ENCODE results near the gene VPS8. TPM values are rescaled to one million over a fixed set of nuclear protein-coding genes. Genes with fewer than 3 reads are reported as not detected.

The VPS8 gene
- total and polyA plus RNA-seq, 9 of the 15 experiments (the other 6 are each of a cell fraction or from before 2014, with no cell fraction given) = 7.2 to 41.0 (median 28.3) TPM

GRCh38 chr3:184796551-184796950 lies 15.4 kb upstream of the VPS8 start:
- 5% methylated on average over 8 of the region's 8 CpGs for whole genome bisulfite sequencing (ENCODE audit: insufficient coverage, low coverage, missing lambda C conversion rate)
- POLR2A ChIA-PET = interaction anchor here (0.6 kb wide), 1 partner anchor 314 kb away, joined by 3 read pairs; no protein-coding TSS in a partner anchor
- TF ChIP-seq RBFOX2 (IDR thresholded peaks at IDR 0.05; ENCODE audit: low read depth, low read length) (no peak), HDGF (IDR thresholded peaks at IDR 0.05) (no peak), ZNF778 (CRISPR knock-in tag; IDR thresholded peaks at IDR 0.05) (no peak), SMARCE1 (IDR thresholded peaks at IDR 0.05) (peak; percentile 33; the same call in 1 of the 2 replicates), SP2 (IDR thresholded peaks at IDR 0.05; ENCODE audit: extremely low read depth, low read depth, low read length, poor library complexity, severe bottlenecking) (no peak), MEIS2 (IDR thresholded peaks at IDR 0.05; ENCODE audit: partially characterized antibody) (peak; percentile 79), RREB1 (CRISPR knock-in tag; IDR thresholded peaks at IDR 0.05) (no peak), HES1 (IDR thresholded peaks at IDR 0.05; ENCODE audit: low read depth) (peak; percentile 59), DLX4 (CRISPR knock-in tag; IDR thresholded peaks at IDR 0.05) (no peak), ZNF830 (CRISPR knock-in tag; IDR thresholded peaks at IDR 0.05) (no peak), IFI16 (CRISPR knock-in tag; IDR thresholded peaks at IDR 0.05) (no peak), COPS2 (conservative IDR thresholded peaks at IDR 0.05) (no peak), TAF9B (IDR thresholded peaks at IDR 0.05; ENCODE audit: partially characterized antibody) (no peak), ZSCAN29 (IDR thresholded peaks at IDR 0.05) (no peak), PRMT5 (CRISPR knock-in tag; IDR thresholded peaks at IDR 0.05) (no peak)

More at GRCh38 chr3:184796551-184796950, 15.4 kb upstream of the VPS8 start:
- no peak overlapping the region for H3K9ac ChIP-seq (ENCODE audit: insufficient read depth in 1 of 2, low read depth in 2 of 2, low read length in 2 of 2)
- no peak overlapping the region for H3K4me3 ChIP-seq
- no peak overlapping the region for H3K4me2 ChIP-seq (ENCODE audit: insufficient read depth, low read length)
- H3K27me3 ChIP-seq (ENCODE audit: control insufficient read depth in 2 of 2, insufficient read depth in 2 of 2, low read length in 2 of 2) = peaks cover 5 to 32% of the 10 kb centered on the region in 2 experiments; a peak in 3 of 5 replicates
- no peak overlapping the region for H3K27ac ChIP-seq (ENCODE audit: extremely low read depth, low read depth, low read length)
- no peak overlapping the region for H2AFZ ChIP-seq (ENCODE audit: low read depth, low read length)
- no peaks in the 10 kb centered on the region for H3K36me3 ChIP-seq (ENCODE audit: control insufficient read depth, insufficient read depth, low read length)
- no peaks in the 10 kb centered on the region for H3K79me2 ChIP-seq (ENCODE audit: control insufficient read depth, insufficient read depth, low read length)
- ATAC-seq (no peak; the same call in 2 of the 3 replicates), DNase-seq (ENCODE audit: extremely low read depth in 1 of 4, low spot score in 3 of 4) (no peak), FAIRE-seq (no peak)
- CTCF ChIA-PET (ENCODE audit: low intra/inter-chr PET ratio) = interaction anchor here (0.6 kb wide), 1 partner anchor 500 kb away, joined by 3 read pairs; no protein-coding TSS in a partner anchor
- no peaks in the 10 kb centered on the region; a peak in 1 of 5 replicates for H3K4me1 ChIP-seq (replicated peaks in 1 of 2; ENCODE audit: control insufficient read depth in 2 of 2, insufficient read depth in 2 of 2, low read length in 2 of 2)
- peaks cover 4% of the 10 kb centered on the region for H3K9me3 ChIP-seq (replicated peaks; ENCODE audit: control insufficient read depth, insufficient read depth, low read depth, low read length)
- in situ Hi-C loops (cut with MboI) (loop anchor here (25.0 kb wide), 1 partner anchor 384 kb away; no protein-coding TSS in a partner anchor), intact Hi-C loops (cut with micrococcal nuclease) (no loop called here)
- no peaks in the 10 kb centered on the region for H4K20me1 ChIP-seq (replicated peaks; ENCODE audit: control insufficient read depth, insufficient read depth, low read length)
- no TSS peak for BruUV-seq (replicated peaks)
- H3K9me1 ChIP-seq (ENCODE audit: control insufficient read depth, insufficient read depth, low read length) = no peaks in the 10 kb centered on the region

All from K562 (cell line).